IMR-90 (cell line): ENCODE data around the gene GSTK1. TPM values are rescaled to one million over a fixed set of nuclear protein-coding genes. Genes with fewer than 3 reads are reported as not detected.
A peak's percentile ranks its signal among the peaks of the same experiment; 100 is the strongest.

Experiments used
- ATAC-seq: fragments of 200-7000 bp; cut with Tn5 transposase; 2 replicates; pipeline ENCODE4 v1.9.1; 2020; ENCODE audit warnings: low read depth, mild to moderate bottlenecking, moderate library complexity
- BruUV-seq: library from RNA; stranded (reverse); fragments of 400-500 nt; replicated peaks from 2 replicates; lab custom pipeline; 2021; lab: Mats Ljungman, UMichigan
- CTCF ChIA-PET: fragments of 300-600 bp; formaldehyde crosslinking; extraction: SDS; loops from one replicate; lab custom pipeline; 2021; ENCODE audit warnings: antibody characterized with exemption; lab: Yijun Ruan, JAX
- POLR2A ChIA-PET: fragments of 300-600 bp; sonication (Branson Sonifier 250); formaldehyde crosslinking; loops from one replicate; lab custom pipeline; 2022; ENCODE audit warnings: antibody characterized with exemption; ENCODE audit not compliant: unreplicated experiment; lab: Charles Lee
- DNase-seq: peaks from one replicate; pipeline ENCODE4 v3.0.0; 2013
- H2AFZ ChIP-seq: replicated peaks from 2 replicates; pipeline ENCODE3; 2013; ENCODE audit warnings: low read length, mild to moderate bottlenecking; ENCODE audit not compliant: poor library complexity
- H2AK5ac ChIP-seq: 2 replicates; pipeline ENCODE4 v1.6.1; 2013; ENCODE audit warnings: low read depth, low read length, inconsistent platforms
- H2AK9ac ChIP-seq: replicated peaks from 2 replicates; pipeline ENCODE3; 2013; ENCODE audit warnings: mild to moderate bottlenecking, low read depth, low read length, moderate library complexity; ENCODE audit not compliant: poor library complexity
- H2BK120ac ChIP-seq: 2 replicates; pipeline ENCODE4 v1.6.1; 2013; ENCODE audit warnings: low read depth, low read length, inconsistent platforms
- H2BK15ac ChIP-seq: 3 replicates; pipeline ENCODE4 v1.6.1; 2013; ENCODE audit warnings: low read depth, low read length, inconsistent platforms
- H2BK20ac ChIP-seq: 2 replicates; pipeline ENCODE4 v1.6.1; 2013; ENCODE audit warnings: low read depth, mild to moderate bottlenecking, inconsistent platforms, low read length, moderate library complexity
- H2BK5ac ChIP-seq: 2 replicates; pipeline ENCODE4 v1.6.1; 2013; ENCODE audit warnings: mild to moderate bottlenecking, low read depth, low read length, inconsistent platforms; ENCODE audit not compliant: poor library complexity, severe bottlenecking
- H3K14ac ChIP-seq: replicated peaks from 2 replicates; pipeline ENCODE4 v1.6.1; 2013; ENCODE audit warnings: low read depth, low read length, inconsistent platforms
- H3K18ac ChIP-seq: 2 replicates; pipeline ENCODE4 v1.6.1; 2013; ENCODE audit warnings: low read depth, low read length, control low read depth
- H3K23ac ChIP-seq: 2 replicates; pipeline ENCODE4 v1.6.1; 2013; ENCODE audit warnings: low read depth, low read length, inconsistent platforms
- H3K27ac ChIP-seq: 2 replicates; pipeline ENCODE4 v1.5.1; 2013; ENCODE audit warnings: mild to moderate bottlenecking, control low read depth, low read length; ENCODE audit not compliant: insufficient read depth
- H3K27me3 ChIP-seq: 2 replicates; pipeline ENCODE4 v1.6.1; 2013; ENCODE audit warnings: low read length; ENCODE audit not compliant: control insufficient read depth, insufficient read depth
- H3K36me3 ChIP-seq: 2 replicates; pipeline ENCODE4 v1.6.1; 2013; ENCODE audit warnings: low read length, mixed read lengths; ENCODE audit not compliant: control insufficient read depth, insufficient read depth
- H3K4ac ChIP-seq: 2 replicates; pipeline ENCODE4 v1.6.1; 2013; ENCODE audit warnings: low read depth, low read length, inconsistent platforms
- H3K4me1 ChIP-seq: 2 replicates; pipeline ENCODE4 v1.6.1; 2013; ENCODE audit warnings: low read length, mixed read lengths; ENCODE audit not compliant: control insufficient read depth, insufficient read depth
- H3K4me2 ChIP-seq: 2 replicates; pipeline ENCODE4 v1.6.1; 2013; ENCODE audit warnings: low read depth, mild to moderate bottlenecking, control low read depth, low read length, moderate library complexity
- H3K4me3 ChIP-seq: 2 replicates; pipeline ENCODE4 v1.5.1; 2013; ENCODE audit warnings: low read depth, mild to moderate bottlenecking, control low read depth, low read length, moderate library complexity; ENCODE audit not compliant: insufficient read depth
- H3K56ac ChIP-seq: 2 replicates; pipeline ENCODE4 v1.6.1; 2013; ENCODE audit warnings: low read length, inconsistent platforms; ENCODE audit not compliant: insufficient read depth; ENCODE audit errors: extremely low read depth
- H3K79me1 ChIP-seq, 2 experiments: 2 replicates each; pipeline ENCODE4 v1.6.1; 2013; ENCODE audit warnings: low read length in 2 of 2, inconsistent platforms in 1 of 2, low read depth in 1 of 2
- H3K9ac ChIP-seq: 2 replicates; pipeline ENCODE4 v1.6.1; 2013; ENCODE audit warnings: low read depth, low read length, control low read depth
- H3K9me1 ChIP-seq: 2 replicates; pipeline ENCODE4 v1.6.1; 2013; ENCODE audit warnings: low read length, inconsistent platforms; ENCODE audit not compliant: insufficient read depth
- H3K9me3 ChIP-seq: 2 replicates; pipeline ENCODE4 v1.6.1; 2013; ENCODE audit warnings: low read length; ENCODE audit not compliant: control insufficient read depth, insufficient read depth
- H4K20me1 ChIP-seq: 2 replicates; pipeline ENCODE4 v1.6.1; 2013; ENCODE audit warnings: low read length, inconsistent platforms; ENCODE audit not compliant: insufficient read depth
- H4K5ac ChIP-seq: 2 replicates; pipeline ENCODE4 v1.6.1; 2013; ENCODE audit warnings: mild to moderate bottlenecking, low read depth, low read length, control low read depth
- H4K8ac ChIP-seq, 2 experiments: 2 replicates each; pipeline ENCODE4 v1.6.1; 2013; ENCODE audit warnings: low read depth in 2 of 2, low read length in 2 of 2, control low read depth in 1 of 2, inconsistent platforms in 1 of 2
- H4K91ac ChIP-seq: 2 replicates; pipeline ENCODE4 v1.6.1; 2013; ENCODE audit warnings: low read depth, low read length, inconsistent platforms; ENCODE audit not compliant: insufficient read depth
- BHLHE40 ChIP-seq: fragments of 150-350 bp; IDR thresholded peaks from 2 replicates; pipeline ENCODE4 v1.6.1; 2016; ENCODE audit warnings: mild to moderate bottlenecking, low read depth, low read length
- CEBPB ChIP-seq: IDR thresholded peaks from 2 replicates; pipeline ENCODE4 v1.6.1; 2012; ENCODE audit warnings: low read depth, low read length, improper control_type of control experiment
- CHD1 ChIP-seq: IDR thresholded peaks from 2 replicates; pipeline ENCODE4 v1.6.1; 2012; ENCODE audit warnings: low read depth, low read length, improper control_type of control experiment
- FOS ChIP-seq: fragments of 150-350 bp; IDR thresholded peaks from 2 replicates; pipeline ENCODE4 v1.6.1; 2016; ENCODE audit warnings: low read depth, low read length
- MAFK ChIP-seq: IDR thresholded peaks from 2 replicates; pipeline ENCODE4 v1.6.1; 2012; ENCODE audit warnings: low read depth, low read length, improper control_type of control experiment
- MAZ ChIP-seq: IDR thresholded peaks from 2 replicates; pipeline ENCODE4 v1.6.1; 2012; ENCODE audit warnings: low read depth, mild to moderate bottlenecking, low read length, improper control_type of control experiment, moderate library complexity, borderline replicate concordance
- MXI1 ChIP-seq: IDR thresholded peaks from 2 replicates; pipeline ENCODE4 v1.6.1; 2012; ENCODE audit warnings: low read depth, mild to moderate bottlenecking, low read length, moderate library complexity, borderline replicate concordance
- NFE2L2 ChIP-seq: fragments of 150-350 bp; IDR thresholded peaks from 2 replicates; pipeline ENCODE4 v1.6.1; 2016; ENCODE audit warnings: low read depth, mild to moderate bottlenecking, low read length
- POLR2A ChIP-seq: IDR thresholded peaks from 2 replicates; pipeline ENCODE4 v1.6.1; 2012; ENCODE audit warnings: mild to moderate bottlenecking, low read depth, low read length
- RAD21 ChIP-seq: IDR thresholded peaks from 2 replicates; pipeline ENCODE4 v1.6.1; 2012; ENCODE audit warnings: low read length, improper control_type of control experiment
- RCOR1 ChIP-seq: IDR thresholded peaks from 2 replicates; pipeline ENCODE4 v1.6.1; 2012; ENCODE audit warnings: mild to moderate bottlenecking, low read length, improper control_type of control experiment; ENCODE audit not compliant: insufficient replicate concordance
- RFX5 ChIP-seq: IDR thresholded peaks from 2 replicates; pipeline ENCODE4 v1.8.0; 2012; ENCODE audit warnings: low read depth, mild to moderate bottlenecking, low read length, moderate library complexity
- SMC3 ChIP-seq: fragments of 150-350 bp; IDR thresholded peaks from 2 replicates; pipeline ENCODE4 v1.6.1; 2016; ENCODE audit warnings: low read depth, mild to moderate bottlenecking, antibody characterized with exemption, low read length, moderate library complexity
- WGBS, 2 experiments: methylation state at CpG; one replicate each; pipeline versions ENCODE4 v1.1.5 to v1.1.7; 2013; ENCODE audit warnings: missing lambda C conversion rate in 2 of 2; ENCODE audit not compliant: insufficient read length in 1 of 2; ENCODE audit errors: extremely low coverage in 2 of 2; 5-methylcytosine and 5-hydroxymethylcytosine counted together
- dilution Hi-C: fragments of 300-500 bp; cut with HindIII; formaldehyde crosslinking; loops from one replicate; pipeline ENCODE4 v1.14.3; 2018; ENCODE audit warnings: low sequenced_read_pairs; ENCODE audit not compliant: unreplicated experiment
- in situ Hi-C: fragments of 300-500 bp; cut with MboI; formaldehyde crosslinking; loops from 3 replicates; pipeline ENCODE4 v1.14.3; 2019; ENCODE audit warnings: low sequenced_read_pairs, inconsistent platforms, mixed read lengths
- intact Hi-C: fragments of 100-400 bp; cut with micrococcal nuclease; formaldehyde crosslinking; loops from 2 replicates; pipeline ENCODE4 v1.10.0; 2022
- polyA plus RNA-seq, 3 experiments: library from polyadenylated mRNA; depleted of rRNA; stranded (reverse); fragments of >200 nt; gene quantifications; 2 replicates each; pipeline ENCODE4 v1.2.3, GENCODE V29; 2012; ENCODE audit warnings: low replicate concordance in 1 of 3
- total RNA-seq: library from RNA; depleted of rRNA; stranded (reverse); fragments of >200 nt; gene quantifications from 2 replicates; pipeline ENCODE4 v1.2.3, GENCODE V29; 2012
- TF ChIP-seq, protein P1 (sequence below): conservative IDR thresholded peaks from 2 replicates; pipeline ENCODE4 v1.5.1; 2012; ENCODE audit warnings: mild to moderate bottlenecking, low read depth, low read length, improper control_type of control experiment
- TF ChIP-seq, protein P2 (sequence below): fragments of 150-350 bp; IDR thresholded peaks from 2 replicates; pipeline ENCODE4 v1.6.1; 2016; ENCODE audit warnings: low read depth, mild to moderate bottlenecking, low read length, moderate library complexity, borderline replicate concordance
- TF ChIP-seq, protein P3 (sequence below): fragments of 150-350 bp; IDR thresholded peaks from 2 replicates; pipeline ENCODE4 v1.6.1; 2017; ENCODE audit warnings: mild to moderate bottlenecking, antibody characterized with exemption, low read length, low read depth

The GSTK1 gene
- total and polyA plus RNA-seq, 2 of the 4 experiments (the other 2 are of a cell fraction): 64.9 to 111 TPM

DNA sequence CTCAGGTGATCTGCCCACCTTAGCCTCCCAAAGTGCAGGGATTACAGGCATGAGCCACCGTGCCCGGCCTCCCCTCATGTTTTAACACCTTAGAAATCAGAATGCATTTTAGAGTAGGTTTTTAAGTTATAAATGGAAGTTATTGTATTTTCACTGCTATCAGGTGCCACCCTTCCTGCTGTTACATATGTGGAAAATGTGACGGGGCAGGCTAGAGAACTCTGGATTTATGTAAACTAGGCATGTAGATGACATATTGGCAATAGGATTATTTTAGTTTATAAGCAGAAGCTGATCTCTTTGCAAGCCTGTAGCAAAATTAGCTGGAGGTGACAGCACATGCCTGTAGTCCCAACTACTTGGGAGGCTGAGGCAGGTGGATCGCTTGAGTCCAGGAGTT lies 27.1 kb downstream of the GSTK1 start:
- no peak overlapping the region for H3K9ac ChIP-seq
- no peak for TF ChIP-seq SMC3
- TF ChIP-seq CEBPB: no peak
- TF ChIP-seq NFE2L2: no peak
- TF ChIP-seq, protein P1, sequence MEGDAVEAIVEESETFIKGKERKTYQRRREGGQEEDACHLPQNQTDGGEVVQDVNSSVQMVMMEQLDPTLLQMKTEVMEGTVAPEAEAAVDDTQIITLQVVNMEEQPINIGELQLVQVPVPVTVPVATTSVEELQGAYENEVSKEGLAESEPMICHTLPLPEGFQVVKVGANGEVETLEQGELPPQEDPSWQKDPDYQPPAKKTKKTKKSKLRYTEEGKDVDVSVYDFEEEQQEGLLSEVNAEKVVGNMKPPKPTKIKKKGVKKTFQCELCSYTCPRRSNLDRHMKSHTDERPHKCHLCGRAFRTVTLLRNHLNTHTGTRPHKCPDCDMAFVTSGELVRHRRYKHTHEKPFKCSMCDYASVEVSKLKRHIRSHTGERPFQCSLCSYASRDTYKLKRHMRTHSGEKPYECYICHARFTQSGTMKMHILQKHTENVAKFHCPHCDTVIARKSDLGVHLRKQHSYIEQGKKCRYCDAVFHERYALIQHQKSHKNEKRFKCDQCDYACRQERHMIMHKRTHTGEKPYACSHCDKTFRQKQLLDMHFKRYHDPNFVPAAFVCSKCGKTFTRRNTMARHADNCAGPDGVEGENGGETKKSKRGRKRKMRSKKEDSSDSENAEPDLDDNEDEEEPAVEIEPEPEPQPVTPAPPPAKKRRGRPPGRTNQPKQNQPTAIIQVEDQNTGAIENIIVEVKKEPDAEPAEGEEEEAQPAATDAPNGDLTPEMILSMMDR: no peak
- no peak for TF ChIP-seq FOS
- TF ChIP-seq, protein P2, sequence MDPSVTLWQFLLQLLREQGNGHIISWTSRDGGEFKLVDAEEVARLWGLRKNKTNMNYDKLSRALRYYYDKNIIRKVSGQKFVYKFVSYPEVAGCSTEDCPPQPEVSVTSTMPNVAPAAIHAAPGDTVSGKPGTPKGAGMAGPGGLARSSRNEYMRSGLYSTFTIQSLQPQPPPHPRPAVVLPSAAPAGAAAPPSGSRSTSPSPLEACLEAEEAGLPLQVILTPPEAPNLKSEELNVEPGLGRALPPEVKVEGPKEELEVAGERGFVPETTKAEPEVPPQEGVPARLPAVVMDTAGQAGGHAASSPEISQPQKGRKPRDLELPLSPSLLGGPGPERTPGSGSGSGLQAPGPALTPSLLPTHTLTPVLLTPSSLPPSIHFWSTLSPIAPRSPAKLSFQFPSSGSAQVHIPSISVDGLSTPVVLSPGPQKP: no peak
- TF ChIP-seq MAZ: no peak
- TF ChIP-seq RFX5: no peak
- TF ChIP-seq CHD1: no peak
- no peak for TF ChIP-seq MAFK
- TF ChIP-seq POLR2A: no peak
- no peak for TF ChIP-seq RAD21
- no peak for TF ChIP-seq RCOR1
- TF ChIP-seq, protein P3, sequence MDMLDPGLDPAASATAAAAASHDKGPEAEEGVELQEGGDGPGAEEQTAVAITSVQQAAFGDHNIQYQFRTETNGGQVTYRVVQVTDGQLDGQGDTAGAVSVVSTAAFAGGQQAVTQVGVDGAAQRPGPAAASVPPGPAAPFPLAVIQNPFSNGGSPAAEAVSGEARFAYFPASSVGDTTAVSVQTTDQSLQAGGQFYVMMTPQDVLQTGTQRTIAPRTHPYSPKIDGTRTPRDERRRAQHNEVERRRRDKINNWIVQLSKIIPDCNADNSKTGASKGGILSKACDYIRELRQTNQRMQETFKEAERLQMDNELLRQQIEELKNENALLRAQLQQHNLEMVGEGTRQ: no peak
- no peak for TF ChIP-seq BHLHE40
- TF ChIP-seq MXI1: no peak
- in situ Hi-C loops: no loop called here

More for the DNA sequence above, 27.1 kb downstream of the GSTK1 start:
- Histone ChIP-seq H4K5ac (no peak overlapping the region), H3K27me3 (no peaks in the 10 kb centered on the region), H4K91ac (no peak overlapping the region), H3K23ac (peak overlapping the region; percentile 59), H3K14ac (no peak overlapping the region), H2BK5ac (no peak overlapping the region), H2BK15ac (no peak overlapping the region), H3K4me2 (peak overlapping the region; percentile 5; the same call in 1 of the 2 replicates), H4K20me1 (peaks cover 9% of the 10 kb centered on the region; the same call in 1 of the 2 replicates), H2AK9ac (no peak overlapping the region), H2BK20ac (no peak overlapping the region), H3K18ac (no peak overlapping the region), H2BK120ac (no peak overlapping the region), H3K4me1 (peaks cover 5% of the 10 kb centered on the region; the same call in 1 of the 2 replicates), H3K27ac (no peak overlapping the region), H2AK5ac (no peak overlapping the region), H3K36me3 (peaks cover 22% of the 10 kb centered on the region), H3K9me1 (peaks cover 6% of the 10 kb centered on the region; the same call in 1 of the 2 replicates), H3K79me1 (peaks cover 13 to 41% of the 10 kb centered on the region in 2 experiments; a peak in 3 of 4 replicates), H3K4me3 (no peak overlapping the region), H3K4ac (peak overlapping the region; percentile 15; the same call in 1 of the 2 replicates), H4K8ac (no peak overlapping the region), H2AFZ (no peak overlapping the region), H3K56ac (no peak overlapping the region), H3K9me3 (no peaks in the 10 kb centered on the region)
- no TSS peak for BruUV-seq
- no CpG with 5 or more reads among the region's 4 CpGs for WGBS, 2 experiments
- dilution Hi-C loops: no loop called here
- DNase-seq (no peak), ATAC-seq (no peak)
- CTCF ChIA-PET: no interaction called here
- intact Hi-C loops: no loop called here
- POLR2A ChIA-PET: interaction anchor here (0.6 kb wide), 1 partner anchor 30 kb away, joined by 6 read pairs; no protein-coding TSS in a partner anchor
